SKM-1 treated with dmso at 0.1 percent for 144 hours (cell line): ENCODE data around the gene EXOC4.

Source experiments
- DNase-seq: peaks from one replicate; lab custom pipeline; 2025; ENCODE audit not compliant: unreplicated experiment; lab: John Stamatoyannopoulos, UW

Gene EXOC4

GRCh38 chr7:133482599-133482998 lies 229.7 kb downstream of the EXOC4 start:
- no peak for DNase-seq

GRCh38 chr7:133484086-133484485 lies 231.2 kb downstream of the EXOC4 start:
- no peak for DNase-seq

GRCh38 chr7:133489906-133490305 lies 237.0 kb downstream of the EXOC4 start:
- no peak for DNase-seq

- no peak for DNase-seq
These were observed 238.4 kb downstream of the EXOC4 start for GRCh38 chr7:133491201-133491691.

GRCh38 chr7:133491846-133492652 lies 239.2 kb downstream of the EXOC4 start:
- no peak for DNase-seq

GRCh38 chr7:133497061-133497460 lies 244.2 kb downstream of the EXOC4 start:
- DNase-seq, result no peak

- no peak for DNase-seq
These were observed 248.9 kb downstream of the EXOC4 start for GRCh38 chr7:133501771-133502170.

- DNase-seq, result no peak
These were observed 249.6 kb downstream of the EXOC4 start for GRCh38 chr7:133502498-133502897.

GRCh38 chr7:133502972-133503371 lies 250.1 kb downstream of the EXOC4 start:
- DNase-seq, result no peak

GRCh38 chr7:133504825-133505224 lies 251.9 kb downstream of the EXOC4 start:
- DNase-seq, result no peak

GRCh38 chr7:133509822-133510221 lies 256.9 kb downstream of the EXOC4 start:
- no peak for DNase-seq

- no peak for DNase-seq
These were observed 257.6 kb downstream of the EXOC4 start for GRCh38 chr7:133510326-133511055.

GRCh38 chr7:133511252-133511651 lies 258.4 kb downstream of the EXOC4 start:
- DNase-seq, result peak; percentile 62

GRCh38 chr7:133511708-133512107 lies 258.8 kb downstream of the EXOC4 start:
- no peak for DNase-seq

- DNase-seq, result no peak
These were observed 259.7 kb downstream of the EXOC4 start for GRCh38 chr7:133512560-133512959.

GRCh38 chr7:133513608-133514007 lies 260.7 kb downstream of the EXOC4 start:
- no peak for DNase-seq

- no peak for DNase-seq
These were observed 261.7 kb downstream of the EXOC4 start for GRCh38 chr7:133514551-133514950.

GRCh38 chr7:133517766-133518165 lies 264.9 kb downstream of the EXOC4 start:
- DNase-seq, result no peak

GRCh38 chr7:133518718-133519117 lies 265.8 kb downstream of the EXOC4 start:
- no peak for DNase-seq

- no peak for DNase-seq
These were observed 267.4 kb downstream of the EXOC4 start for GRCh38 chr7:133520248-133520647.

- DNase-seq, result no peak
These were observed 269.6 kb downstream of the EXOC4 start for GRCh38 chr7:133522501-133522900.

GRCh38 chr7:133528796-133529195 lies 275.9 kb downstream of the EXOC4 start:
- no peak for DNase-seq
